Thyroid gland (tissue), 4 donors: ENCODE data around the gene RAB20.

Experiments
- CTCF ChIP-seq, 6 experiments: fragments of 200-600 bp in 3 of 6; fragments of 450-650 bp in 3 of 6; sonication (generic) in 3 of 6; IDR thresholded peaks; one replicate each; pipeline ENCODE4 v1.5.1; 2016 to 2019; ENCODE audit warnings: antibody characterized with exemption in 6 of 6, mild to moderate bottlenecking in 2 of 6, inconsistent platforms in 1 of 6, moderate library complexity in 1 of 6
- POLR2A ChIP-seq, 2 donors: fragments of 450-650 bp; IDR thresholded peaks; one replicate each; pipeline ENCODE4 v1.6.1; 2017; ENCODE audit warnings: antibody characterized with exemption in 2 of 2, mild to moderate bottlenecking in 2 of 2, moderate library complexity in 1 of 2

DNA sequence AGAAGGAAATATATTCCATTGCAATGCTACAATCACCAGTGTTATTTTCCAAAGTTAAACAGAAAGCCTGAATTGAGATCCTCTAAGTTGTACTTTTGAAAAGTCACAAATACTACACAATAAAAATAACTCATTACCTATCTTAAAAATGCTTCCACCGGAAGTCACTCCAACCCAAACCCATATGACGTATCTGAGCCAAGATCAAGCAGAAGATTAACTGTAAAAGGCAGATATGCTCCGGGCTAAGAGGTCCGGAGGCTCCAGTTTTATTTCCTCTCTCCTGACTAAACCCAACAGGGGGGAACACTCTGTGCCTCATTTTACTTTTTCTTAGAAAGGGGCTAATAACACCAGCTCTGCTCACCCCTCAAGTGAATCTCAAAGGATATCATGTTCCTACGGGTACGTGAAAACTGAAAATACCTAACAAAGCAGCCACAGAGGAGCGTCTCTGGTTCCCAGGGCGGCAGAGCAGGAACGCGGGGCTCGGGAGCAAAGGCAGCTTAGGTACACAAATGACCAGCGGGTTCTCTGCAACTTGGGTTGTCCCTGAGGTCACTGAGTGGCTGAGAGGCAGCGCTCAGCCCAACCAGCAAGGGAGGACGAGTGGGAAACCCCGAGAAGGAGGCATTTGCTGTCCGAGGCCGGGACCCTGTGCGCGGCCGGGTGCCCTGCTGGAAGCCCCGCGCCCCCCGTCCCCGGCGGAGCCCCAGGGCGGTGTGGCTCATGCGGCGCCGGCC, 750 bp downstream of the RAB20 start:
- TF ChIP-seq CTCF (IDR thresholded peaks at IDR 0.05) (no peak), POLR2A (IDR thresholded peaks at IDR 0.05) (peak in 1 of 2 donors; percentile 51)
